WERI-Rb-1 (cell line): ENCODE results near the gene IL3RA.
A peak's percentile ranks its signal among the peaks of the same experiment; 100 is the strongest.
"Not testable (repeated sequence)": the region's sequence is repeated elsewhere in the genome, so short reads cannot be mapped to it uniquely, and the experiment has no call there.

Experiments used
- DNase-seq: peaks from one replicate; pipeline ENCODE4 v3.0.0-alpha.2; 2020
- H3K27ac ChIP-seq: fragments of 250-450 bp; sonication (Bioruptor Pico); 2 replicates; pipeline ENCODE4 v1.5.1; 2020; ENCODE audit warnings: mild to moderate bottlenecking, moderate library complexity
- H3K27me3 ChIP-seq: fragments of 250-450 bp; sonication (Bioruptor Pico); 2 replicates; pipeline ENCODE4 v1.5.1; 2021; ENCODE audit warnings: mild to moderate bottlenecking, low read depth, moderate library complexity; ENCODE audit not compliant: insufficient read depth, severe bottlenecking
- H3K36me3 ChIP-seq: fragments of 250-450 bp; sonication (Bioruptor Pico); 2 replicates; pipeline ENCODE4 v1.5.1; 2020; ENCODE audit warnings: mild to moderate bottlenecking, moderate library complexity
- H3K4me3 ChIP-seq: 2 replicates; pipeline ENCODE4 v1.5.1; 2011; ENCODE audit warnings: low read depth, mild to moderate bottlenecking, control low read depth, low read length
- H3K9me3 ChIP-seq: fragments of 250-450 bp; sonication (Bioruptor Pico); 2 replicates; pipeline ENCODE4 v1.5.1; 2021; ENCODE audit warnings: mild to moderate bottlenecking, moderate library complexity; ENCODE audit not compliant: severe bottlenecking
- TF ChIP-seq, protein P1 (sequence below): IDR thresholded peaks from 2 replicates; pipeline ENCODE4 v1.5.1; 2011; ENCODE audit warnings: low read depth, mild to moderate bottlenecking, control low read depth, inconsistent platforms, low read length

IL3RA gene

GRCh38 chrX:1422135-1422465 lies 85.5 kb downstream of the IL3RA start:
- H3K36me3 ChIP-seq, result peaks cover 52% of the 10 kb centered on the region

DNA sequence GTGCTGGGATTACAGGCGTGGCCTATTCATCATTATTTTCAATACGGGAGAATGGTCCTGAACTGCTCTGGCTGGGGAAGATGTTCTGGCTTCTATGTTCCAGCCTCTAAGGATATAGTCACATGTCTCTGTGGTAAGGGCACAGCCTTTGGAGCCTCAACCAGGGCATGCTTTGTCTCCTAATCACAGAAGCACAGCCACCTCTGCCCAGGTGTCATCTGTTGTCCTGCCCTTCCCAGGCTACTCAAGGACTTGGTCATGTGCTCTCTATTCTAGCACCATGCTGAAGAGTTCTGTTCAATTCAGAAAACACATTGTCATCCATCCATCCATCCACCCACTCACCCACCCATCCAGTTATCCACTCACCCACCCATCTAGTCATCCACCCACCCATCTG lies 86.6 kb downstream of the IL3RA start:
- no peak overlapping the region for H3K4me3 ChIP-seq
- peaks cover 56% of the 10 kb centered on the region for H3K36me3 ChIP-seq
- no peaks in the 10 kb centered on the region for H3K27me3 ChIP-seq
- TF ChIP-seq, protein P1, sequence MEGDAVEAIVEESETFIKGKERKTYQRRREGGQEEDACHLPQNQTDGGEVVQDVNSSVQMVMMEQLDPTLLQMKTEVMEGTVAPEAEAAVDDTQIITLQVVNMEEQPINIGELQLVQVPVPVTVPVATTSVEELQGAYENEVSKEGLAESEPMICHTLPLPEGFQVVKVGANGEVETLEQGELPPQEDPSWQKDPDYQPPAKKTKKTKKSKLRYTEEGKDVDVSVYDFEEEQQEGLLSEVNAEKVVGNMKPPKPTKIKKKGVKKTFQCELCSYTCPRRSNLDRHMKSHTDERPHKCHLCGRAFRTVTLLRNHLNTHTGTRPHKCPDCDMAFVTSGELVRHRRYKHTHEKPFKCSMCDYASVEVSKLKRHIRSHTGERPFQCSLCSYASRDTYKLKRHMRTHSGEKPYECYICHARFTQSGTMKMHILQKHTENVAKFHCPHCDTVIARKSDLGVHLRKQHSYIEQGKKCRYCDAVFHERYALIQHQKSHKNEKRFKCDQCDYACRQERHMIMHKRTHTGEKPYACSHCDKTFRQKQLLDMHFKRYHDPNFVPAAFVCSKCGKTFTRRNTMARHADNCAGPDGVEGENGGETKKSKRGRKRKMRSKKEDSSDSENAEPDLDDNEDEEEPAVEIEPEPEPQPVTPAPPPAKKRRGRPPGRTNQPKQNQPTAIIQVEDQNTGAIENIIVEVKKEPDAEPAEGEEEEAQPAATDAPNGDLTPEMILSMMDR, result no peak
- H3K9me3 ChIP-seq, result peaks cover 8% of the 10 kb centered on the region
- peak; percentile 3 for DNase-seq
- H3K27ac ChIP-seq, result no peak overlapping the region

More at GRCh38 chrX:1422135-1422465, 85.5 kb downstream of the IL3RA start:
- TF ChIP-seq, protein P1, result no peak
- no peak for DNase-seq
- Histone ChIP-seq H3K4me3 (no peak overlapping the region), H3K27me3 (no peaks in the 10 kb centered on the region), H3K9me3 (peaks cover 8% of the 10 kb centered on the region), H3K27ac (no peak overlapping the region)

- H3K36me3 ChIP-seq, result peaks cover 48% of the 10 kb centered on the region
- H3K9me3 ChIP-seq, result peaks cover 8% of the 10 kb centered on the region
- H3K27ac ChIP-seq, result no peak overlapping the region
- H3K27me3 ChIP-seq, result no peaks in the 10 kb centered on the region
- H3K4me3 ChIP-seq, result no peak overlapping the region
- TF ChIP-seq, protein P1, result no peak
- DNase-seq, result no peak
These were observed 87.7 kb downstream of the IL3RA start for GRCh38 chrX:1424147-1424851.

DNA sequence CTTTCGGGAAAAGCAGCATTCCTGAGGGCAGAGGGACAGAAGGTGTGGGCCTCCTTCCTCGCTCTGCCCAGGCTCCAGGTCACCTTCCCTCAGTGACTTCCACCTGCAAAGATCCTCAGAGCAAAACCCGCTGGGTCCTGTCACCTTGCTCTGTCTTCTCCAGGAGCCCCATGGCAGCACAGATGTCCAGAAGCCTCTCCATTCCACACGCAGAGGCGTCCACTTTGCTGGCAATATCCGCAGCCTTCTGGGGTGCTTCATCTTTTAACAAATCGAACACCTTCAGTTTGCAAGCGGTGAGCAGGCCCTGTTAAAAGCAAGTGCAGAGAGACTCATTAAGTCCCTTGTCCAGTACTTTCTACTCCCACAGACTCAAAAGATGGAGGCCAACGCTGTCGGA lies 88.8 kb downstream of the IL3RA start:
- peak; percentile 3 for DNase-seq
- H3K9me3 ChIP-seq, result peaks cover 8% of the 10 kb centered on the region
- H3K27ac ChIP-seq, result no peak overlapping the region
- no peaks in the 10 kb centered on the region for H3K27me3 ChIP-seq
- TF ChIP-seq, protein P1, result no peak
- peaks cover 53% of the 10 kb centered on the region for H3K36me3 ChIP-seq
- no peak overlapping the region for H3K4me3 ChIP-seq

DNA sequence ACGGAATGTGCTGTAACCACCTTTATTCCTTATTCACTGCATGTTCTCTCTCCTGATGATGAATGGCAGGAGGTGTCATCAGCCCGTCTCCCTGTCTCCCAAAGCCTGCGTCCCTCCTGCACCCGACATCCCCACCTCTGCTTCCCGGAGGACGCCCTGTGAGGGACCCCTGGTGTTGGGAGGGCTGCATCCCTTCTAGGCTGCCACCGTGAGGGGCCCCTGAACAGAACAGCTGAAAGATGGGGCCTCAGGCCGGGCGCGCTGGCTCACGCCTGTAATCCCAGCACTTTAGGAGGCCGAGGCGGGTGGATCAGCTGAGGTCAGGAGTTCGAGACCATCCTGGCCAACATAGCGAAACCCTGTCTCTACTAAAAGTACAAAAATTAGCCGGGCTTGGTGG lies 89.7 kb downstream of the IL3RA start:
- peaks cover 49% of the 10 kb centered on the region for H3K36me3 ChIP-seq
- not testable (repeated sequence) for H3K4me3 ChIP-seq, H3K9me3 ChIP-seq, H3K27me3 ChIP-seq
- peak overlapping the region; percentile 40; the same call in 1 of the 2 replicates for H3K27ac ChIP-seq
- peak; percentile 28 for DNase-seq

DNA sequence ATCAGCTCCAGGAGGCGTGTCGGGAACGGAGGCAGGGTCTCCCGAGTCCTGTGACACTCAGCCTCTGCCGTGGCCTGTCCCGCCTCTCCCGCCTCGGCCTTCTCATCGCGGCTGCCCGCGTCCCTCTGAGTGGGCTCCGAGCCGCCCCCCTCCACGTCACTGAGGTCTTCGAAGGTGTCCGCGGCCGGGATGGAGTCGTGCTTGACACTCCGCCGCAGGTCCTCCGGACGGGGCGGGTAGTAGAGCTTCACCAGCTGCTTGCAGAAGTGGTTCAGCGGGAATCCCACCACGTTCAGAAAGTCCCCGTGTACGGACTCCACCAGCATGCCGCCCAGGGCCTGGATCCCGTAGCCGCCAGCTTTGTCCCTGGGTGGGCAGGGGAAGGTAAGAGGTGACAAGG lies 91.2 kb downstream of the IL3RA start:
- Histone ChIP-seq H3K27me3 (no peaks in the 10 kb centered on the region), H3K4me3 (no peak overlapping the region), H3K9me3 (no peaks in the 10 kb centered on the region), H3K27ac (no peak overlapping the region), H3K36me3 (peaks cover 38% of the 10 kb centered on the region)
- peak; percentile 6 for DNase-seq
- TF ChIP-seq, protein P1, result no peak
